ENCODE measurements around the gene CEACAM6. TPM values are rescaled to one million over a fixed set of nuclear protein-coding genes. Genes with fewer than 3 reads are reported as not detected.

The CEACAM6 gene
- total and polyA plus RNA-seq, 2 of the 13 experiments (the other 11 are each of a cell fraction or from before 2014, with no cell fraction given): not detected

- no peak overlapping the region for H3K4me2 ChIP-seq (ENCODE audit: low read depth, low read length)
- no peaks in the 10 kb centered on the region for H3K79me2 ChIP-seq (ENCODE audit: insufficient read depth, low read length)
- ChIA-PET POLR2A (no interaction called here), CTCF (ENCODE audit: low intra/inter-chr PET ratio, low total read pairs) (no interaction called here)
- BruUV-seq (replicated peaks): no TSS peak
- TF ChIP-seq TMF1 (CRISPR knock-in tag; IDR thresholded peaks at IDR 0.05; ENCODE audit: low read depth) (no peak), ZNF704 (CRISPR knock-in tag; IDR thresholded peaks at IDR 0.05; ENCODE audit: borderline replicate concordance) (no peak), SIX1 (CRISPR knock-in tag; IDR thresholded peaks at IDR 0.05; ENCODE audit: borderline replicate concordance) (no peak), SRSF4 (IDR thresholded peaks at IDR 0.05; ENCODE audit: low read depth, low read length, poor library complexity, severe bottlenecking) (no peak), CENPBD1 (CRISPR knock-in tag; IDR thresholded peaks at IDR 0.05; ENCODE audit: borderline replicate concordance, low read depth) (no peak), SIX4 (CRISPR knock-in tag; IDR thresholded peaks at IDR 0.05) (no peak), SAP130 (CRISPR knock-in tag; IDR thresholded peaks at IDR 0.05; ENCODE audit: low read depth) (no peak), RARG (CRISPR knock-in tag; IDR thresholded peaks at IDR 0.05; ENCODE audit: low read depth) (no peak), ZNF292 (CRISPR knock-in tag; IDR thresholded peaks at IDR 0.05; ENCODE audit: borderline replicate concordance, low read depth) (no peak), ZNF558 (CRISPR knock-in tag; IDR thresholded peaks at IDR 0.05; ENCODE audit: borderline replicate concordance) (no peak), GATAD1 (CRISPR knock-in tag; IDR thresholded peaks at IDR 0.05) (no peak), ZBTB7A (CRISPR knock-in tag; IDR thresholded peaks at IDR 0.05) (no peak), POGK (CRISPR knock-in tag; conservative IDR thresholded peaks at IDR 0.05) (no peak), NPAS2 (CRISPR knock-in tag; IDR thresholded peaks at IDR 0.05; ENCODE audit: borderline replicate concordance) (no peak), SMYD3 (CRISPR knock-in tag; IDR thresholded peaks at IDR 0.05) (no peak)
- FAIRE-seq (no peak), DNase-seq (ENCODE audit: low spot score) (no peak), ATAC-seq (no peak)
- H4K20me1 ChIP-seq (ENCODE audit: insufficient read depth, low read length): no peaks in the 10 kb centered on the region
- in situ Hi-C loops (cut with HindIII; ENCODE audit: extremely low pct_ligation_motif_present, low pct_unique_long_range_greater_than_20kb) (no loop called here), intact Hi-C loops (cut with micrococcal nuclease; ENCODE audit: unreplicated experiment) (loop anchor here (10.0 kb wide), 1 partner anchor 158 kb away; the partner anchor contains the start of gene RABAC1)
- H3K36me3 ChIP-seq (replicated peaks in 1 of 2; ENCODE audit: control insufficient read depth in 1 of 2, insufficient read depth in 2 of 2, low read length in 2 of 2): no peaks in the 10 kb centered on the region
- no peak overlapping the region for H2AFZ ChIP-seq (ENCODE audit: low read length)
- no peak overlapping the region for H3K4me3 ChIP-seq (replicated peaks in 1 of 3; ENCODE audit: insufficient read depth in 1 of 3, low read depth in 2 of 3, low read length in 3 of 3)
- WGBS (ENCODE audit: low lambda C conversion rate): 79% methylated on average over 1 of the region's 1 CpG
- no peak overlapping the region for H3K27ac ChIP-seq (ENCODE audit: extremely low read length, insufficient read depth, low read length)
- peaks cover 10% of the 10 kb centered on the region for H3K4me1 ChIP-seq (ENCODE audit: insufficient read depth, low read length)
- H3K9me3 ChIP-seq (ENCODE audit: low read length): no peaks in the 10 kb centered on the region
- H3K9ac ChIP-seq (ENCODE audit: insufficient read depth, low read depth, low read length): no peak overlapping the region
- peaks cover 0 to 15% of the 10 kb centered on the region in 2 experiments; a peak in 2 of 5 replicates for H3K27me3 ChIP-seq (ENCODE audit: control insufficient read depth in 1 of 2, insufficient read depth in 2 of 2, low read length in 2 of 2)
Measured at GRCh38 chr19:41796901-41797300, 41.6 kb downstream of the CEACAM6 start.
